ENCODE results near the gene PIP.
"Not testable (repeated sequence)": the region's sequence is repeated elsewhere in the genome, so short reads cannot be mapped to it uniquely, and the experiment has no call there.

The PIP gene, protein sequence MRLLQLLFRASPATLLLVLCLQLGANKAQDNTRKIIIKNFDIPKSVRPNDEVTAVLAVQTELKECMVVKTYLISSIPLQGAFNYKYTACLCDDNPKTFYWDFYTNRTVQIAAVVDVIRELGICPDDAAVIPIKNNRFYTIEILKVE

DNA sequence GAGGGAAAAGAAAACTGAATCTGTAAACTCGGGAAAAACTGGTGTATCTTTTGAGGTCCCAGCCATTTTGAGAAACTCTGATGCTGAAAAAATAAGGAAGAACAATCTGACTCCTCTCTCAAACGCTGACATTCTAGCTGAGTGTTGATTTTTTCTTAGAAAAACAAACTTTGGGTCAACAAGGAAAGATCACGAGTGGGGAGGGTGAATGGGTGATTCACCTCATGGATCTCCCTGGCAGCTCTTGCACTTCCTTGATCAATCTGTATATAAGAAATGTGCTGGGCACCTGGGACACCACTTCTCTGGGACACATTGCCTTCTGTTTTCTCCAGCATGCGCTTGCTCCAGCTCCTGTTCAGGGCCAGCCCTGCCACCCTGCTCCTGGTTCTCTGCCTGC is at the start of gene PIP:
TSS of gene PIP (plus strand) at position 297 of the 400 bp plus-strand sequence. CDS start at position 337, 40 bp downstream.
- FAIRE-seq (no peak), DNase-seq (ENCODE audit: insufficient read length, low spot score) (no peak)
- TF ChIP-seq, protein P1, sequence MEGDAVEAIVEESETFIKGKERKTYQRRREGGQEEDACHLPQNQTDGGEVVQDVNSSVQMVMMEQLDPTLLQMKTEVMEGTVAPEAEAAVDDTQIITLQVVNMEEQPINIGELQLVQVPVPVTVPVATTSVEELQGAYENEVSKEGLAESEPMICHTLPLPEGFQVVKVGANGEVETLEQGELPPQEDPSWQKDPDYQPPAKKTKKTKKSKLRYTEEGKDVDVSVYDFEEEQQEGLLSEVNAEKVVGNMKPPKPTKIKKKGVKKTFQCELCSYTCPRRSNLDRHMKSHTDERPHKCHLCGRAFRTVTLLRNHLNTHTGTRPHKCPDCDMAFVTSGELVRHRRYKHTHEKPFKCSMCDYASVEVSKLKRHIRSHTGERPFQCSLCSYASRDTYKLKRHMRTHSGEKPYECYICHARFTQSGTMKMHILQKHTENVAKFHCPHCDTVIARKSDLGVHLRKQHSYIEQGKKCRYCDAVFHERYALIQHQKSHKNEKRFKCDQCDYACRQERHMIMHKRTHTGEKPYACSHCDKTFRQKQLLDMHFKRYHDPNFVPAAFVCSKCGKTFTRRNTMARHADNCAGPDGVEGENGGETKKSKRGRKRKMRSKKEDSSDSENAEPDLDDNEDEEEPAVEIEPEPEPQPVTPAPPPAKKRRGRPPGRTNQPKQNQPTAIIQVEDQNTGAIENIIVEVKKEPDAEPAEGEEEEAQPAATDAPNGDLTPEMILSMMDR (IDR thresholded peaks at IDR 0.05; ENCODE audit: insufficient read depth, missing control alignments) = no peak

DNA sequence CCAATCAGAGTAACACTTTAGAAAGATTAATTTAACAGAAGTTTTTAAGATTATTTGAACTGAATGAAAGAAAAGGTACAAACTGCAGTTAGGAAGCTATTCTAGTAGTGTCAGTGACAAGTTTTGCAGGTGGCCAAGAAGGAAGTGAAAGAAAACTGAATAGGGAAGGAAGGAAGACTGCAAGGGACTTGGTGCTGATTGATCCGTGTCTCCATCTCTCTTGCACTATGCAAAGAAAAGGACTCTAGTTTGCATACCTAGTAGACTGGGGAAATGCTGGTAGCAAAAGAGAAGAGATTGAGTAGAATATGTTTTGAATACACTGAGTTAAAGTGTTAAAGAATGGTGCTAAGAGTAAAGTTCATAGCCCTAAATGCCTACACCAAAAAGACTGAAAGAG is 46.8 kb upstream of the PIP start:
- FAIRE-seq (no peak), DNase-seq (ENCODE audit: insufficient read length, low spot score) (no peak)
- TF ChIP-seq, protein P1 (IDR thresholded peaks at IDR 0.05; ENCODE audit: insufficient read depth, missing control alignments) = no peak

DNA sequence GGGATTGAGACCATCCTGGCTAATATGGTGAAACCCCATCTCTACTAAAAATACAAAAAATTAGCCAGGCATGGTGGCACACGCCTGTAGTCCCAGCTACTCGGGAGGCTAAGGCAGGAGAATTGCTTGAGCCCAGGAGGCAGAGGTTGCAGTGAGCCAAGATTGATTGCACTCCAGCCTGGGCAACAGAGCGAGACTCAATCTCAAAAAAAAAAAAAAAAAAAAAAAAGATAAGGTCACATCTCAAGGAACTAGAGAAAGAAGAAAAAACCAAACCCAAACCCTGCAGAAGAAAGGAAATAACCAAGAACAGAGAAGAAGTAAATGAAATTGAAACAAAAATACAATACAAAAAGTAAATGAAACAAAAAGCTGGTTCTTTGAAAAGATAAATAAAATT is 46.3 kb upstream of the PIP start:
- not testable (repeated sequence) for DNase-seq (ENCODE audit: insufficient read length, low spot score); FAIRE-seq

DNA sequence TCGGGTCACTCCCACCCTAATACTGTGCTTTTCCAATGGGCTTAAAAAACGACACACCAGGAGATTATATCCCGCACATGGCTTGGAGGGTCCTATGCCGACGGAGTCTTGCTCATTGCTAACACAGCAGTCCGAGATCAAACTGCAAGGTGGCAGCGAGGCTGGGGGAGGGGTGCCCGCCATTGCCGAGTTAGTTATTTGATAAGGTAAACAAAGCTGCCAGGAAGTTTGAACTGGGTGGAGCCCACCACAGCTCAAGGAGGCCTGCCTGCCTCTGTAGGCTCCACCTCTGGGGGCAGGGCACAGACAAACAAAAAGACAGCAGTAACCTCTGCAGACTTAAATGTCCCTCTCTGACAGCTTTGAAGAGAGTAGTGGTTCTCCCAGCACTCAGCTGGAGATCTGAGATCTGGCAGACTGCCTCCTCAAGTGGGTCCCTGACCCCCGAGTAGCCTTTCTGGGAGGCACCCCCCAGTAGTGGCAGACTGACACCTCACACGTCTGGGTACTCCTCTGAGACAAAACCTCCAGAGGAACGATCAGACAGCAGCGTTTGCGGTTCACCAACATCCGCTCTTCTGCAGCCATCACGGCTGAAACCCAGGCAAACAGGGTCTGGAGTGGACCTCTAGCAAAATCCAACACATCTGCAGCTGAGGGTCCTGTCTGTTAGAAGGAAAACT is 43.2 kb upstream of the PIP start:
- FAIRE-seq; DNase-seq (ENCODE audit: insufficient read length, low spot score): not testable (repeated sequence)

DNA sequence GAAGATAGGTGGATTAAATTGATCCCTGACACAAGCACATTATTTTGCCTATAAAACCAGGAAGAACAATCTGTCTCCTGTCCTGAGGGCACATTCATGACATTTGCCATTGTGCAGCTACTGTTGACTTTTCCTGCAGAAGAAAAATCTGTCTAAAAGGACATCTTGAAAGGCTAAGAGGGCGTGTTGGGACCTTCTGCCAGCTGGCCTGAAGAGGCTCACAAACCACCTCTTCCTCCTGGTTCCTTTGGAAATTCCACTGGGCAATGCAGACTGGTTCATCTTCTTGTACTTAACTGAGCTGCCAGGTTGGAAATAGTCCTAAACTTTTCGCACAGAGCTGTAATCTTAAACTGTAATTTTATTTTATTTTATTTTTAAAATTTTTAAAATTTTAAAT is 35.7 kb upstream of the PIP start:
- FAIRE-seq = no peak
- TF ChIP-seq, protein P1 (IDR thresholded peaks at IDR 0.05; ENCODE audit: insufficient read depth, missing control alignments) = no peak
- no peak for DNase-seq (ENCODE audit: insufficient read length, low spot score)

DNA sequence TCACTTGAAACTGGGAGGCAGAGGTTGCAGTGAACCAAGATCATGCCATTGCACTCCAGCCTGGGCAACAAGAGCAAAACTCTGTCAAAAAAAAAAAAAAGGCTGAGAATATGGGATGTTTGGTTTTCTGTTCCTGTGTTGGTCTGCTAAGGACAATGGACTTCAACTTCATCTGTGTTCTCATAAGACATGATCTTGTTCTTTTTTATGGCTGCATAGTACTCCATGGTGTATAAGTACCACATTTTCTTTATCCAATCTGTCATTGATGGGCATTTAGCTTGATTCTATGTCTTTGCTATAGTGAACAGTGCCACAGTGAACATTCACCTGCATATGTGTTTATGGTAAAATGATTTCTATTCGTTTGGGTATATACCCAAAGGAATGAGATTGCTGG is 32.3 kb upstream of the PIP start:
- not testable (repeated sequence) for DNase-seq (ENCODE audit: insufficient read length, low spot score); FAIRE-seq

DNA sequence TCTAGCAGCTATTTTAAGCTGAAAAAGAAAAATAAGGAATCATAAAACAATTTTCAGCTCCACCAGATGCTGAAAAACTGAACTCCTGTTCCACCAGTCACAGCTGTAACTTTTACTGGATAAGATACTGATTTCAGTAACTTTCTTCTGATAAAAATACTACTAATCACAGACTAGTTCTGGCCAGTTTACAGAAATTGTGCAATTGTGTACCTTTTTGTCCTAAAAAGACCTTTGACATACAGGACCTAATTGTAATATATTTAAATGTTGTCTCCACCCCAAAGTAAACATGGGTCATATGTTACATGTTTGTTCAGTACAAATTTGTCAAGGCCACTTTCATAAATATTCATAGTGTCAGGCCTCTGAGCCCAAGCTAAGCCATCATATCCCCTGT is 27.1 kb upstream of the PIP start:
- TF ChIP-seq, protein P1 (IDR thresholded peaks at IDR 0.05; ENCODE audit: insufficient read depth, missing control alignments) = no peak
- FAIRE-seq = no peak
- no peak for DNase-seq (ENCODE audit: insufficient read length, low spot score)

DNA sequence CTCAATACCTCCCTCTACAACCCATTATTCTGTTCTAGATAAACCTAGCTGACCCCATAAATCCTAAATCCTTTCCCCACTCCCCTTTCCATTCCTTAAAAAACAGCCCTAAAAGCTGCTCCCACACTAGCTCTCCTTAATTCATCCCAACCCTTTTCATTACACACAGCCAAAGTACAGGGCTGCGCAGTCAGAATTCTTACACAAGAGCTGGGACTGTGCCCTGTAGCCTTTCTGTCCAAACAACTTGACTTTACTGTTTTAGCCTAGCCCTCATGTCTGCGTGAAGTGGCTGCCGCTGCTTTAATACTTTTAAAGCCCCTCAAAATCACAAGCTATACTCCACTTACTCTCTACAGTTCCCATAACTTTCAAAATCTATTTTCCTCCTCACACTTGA is 23.9 kb upstream of the PIP start:
- FAIRE-seq; DNase-seq (ENCODE audit: insufficient read length, low spot score): not testable (repeated sequence)

DNA sequence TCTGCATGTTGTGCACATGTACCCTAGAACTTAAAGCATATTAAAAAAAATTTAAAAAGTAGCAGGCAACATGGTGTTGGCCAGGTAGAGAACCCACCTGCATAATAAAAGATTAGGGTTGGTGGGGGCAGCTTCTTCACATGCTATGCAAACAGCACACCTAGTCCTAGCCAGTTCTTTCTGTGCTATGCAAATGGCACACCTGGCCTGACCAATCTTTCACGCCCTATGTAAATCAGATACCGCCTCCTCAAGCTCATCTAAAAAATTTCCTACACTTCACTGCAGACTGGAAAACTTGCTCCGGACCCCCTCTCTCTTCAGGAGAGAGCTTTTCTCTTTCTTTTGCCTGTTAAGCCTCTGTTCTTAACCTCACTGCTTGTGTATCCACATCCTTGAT is 14.5 kb upstream of the PIP start:
- TF ChIP-seq, protein P1 (IDR thresholded peaks at IDR 0.05; ENCODE audit: insufficient read depth, missing control alignments) = no peak
- no peak for FAIRE-seq
- no peak for DNase-seq (ENCODE audit: insufficient read length, low spot score)

Measured in D721Med (cell line).